ENCODE data around the gene SCG3.

The SCG3 gene

DNA sequence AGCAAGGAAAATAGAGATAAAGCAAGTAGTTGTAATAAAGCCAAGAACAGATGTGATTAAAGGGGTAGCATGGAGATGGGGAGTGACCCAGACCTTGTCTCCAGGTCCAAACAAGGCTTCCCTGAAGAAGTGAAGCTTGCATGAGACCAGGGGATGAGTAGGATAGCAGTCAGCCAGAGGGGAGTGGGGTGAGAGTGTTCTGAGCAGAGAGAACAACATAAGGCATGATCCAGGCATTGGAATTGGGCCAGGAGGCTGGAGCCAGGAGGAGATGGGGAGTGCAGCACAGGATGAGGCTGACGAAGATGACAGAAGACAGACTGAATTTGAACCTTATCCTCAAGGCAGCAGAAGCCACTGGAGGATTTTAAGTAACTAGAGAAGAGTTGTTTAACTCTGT lies 77.3 kb downstream of the SCG3 start:
- DNase-seq (ENCODE audit: low read depth, low spot score), result no peak

DNA sequence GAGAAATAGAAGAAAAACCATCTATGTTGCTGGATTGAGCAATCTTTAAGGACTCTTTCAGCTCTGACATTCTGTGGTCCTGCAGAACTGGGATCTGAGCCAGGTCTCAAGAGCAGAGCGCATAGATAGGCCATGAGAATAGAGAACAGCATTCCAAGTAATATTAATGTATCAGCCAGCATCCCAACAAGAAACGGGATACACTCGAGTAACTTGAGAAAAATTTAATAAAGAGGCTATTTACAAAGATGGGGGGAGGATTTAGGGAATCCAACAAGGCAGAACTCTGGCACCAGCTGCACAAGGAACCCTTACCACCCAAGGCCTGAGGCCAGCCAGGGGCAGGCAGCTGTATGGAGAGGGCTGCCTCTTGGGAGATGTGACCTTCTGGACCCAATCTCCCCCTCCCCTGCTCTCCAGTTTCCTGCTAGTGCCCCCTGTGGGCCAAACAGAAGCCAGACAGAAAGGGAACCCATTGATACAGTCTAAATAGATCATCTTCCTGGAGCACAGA lies 78.3 kb downstream of the SCG3 start:
- no peak for DNase-seq (ENCODE audit: low read depth, low spot score)

DNA sequence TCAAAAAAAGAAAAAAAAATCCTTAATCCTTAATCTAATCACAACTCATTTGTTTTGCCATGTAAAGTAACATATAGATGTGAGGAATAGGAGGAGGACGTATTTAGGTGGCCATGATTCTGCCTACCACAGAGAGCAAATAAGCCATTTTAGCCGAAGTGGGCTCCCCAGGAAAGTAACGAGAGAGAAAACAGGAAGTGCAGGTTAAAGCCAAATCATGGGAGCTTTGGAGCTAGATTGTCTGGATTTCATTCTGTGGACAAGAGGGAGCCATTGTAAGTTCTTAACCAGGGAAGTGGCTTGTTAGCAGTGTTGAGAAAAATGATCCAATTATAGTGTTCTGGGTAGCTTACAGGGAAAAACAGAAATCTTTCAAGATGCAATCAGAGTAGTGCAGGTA lies 79.5 kb downstream of the SCG3 start:
- DNase-seq (ENCODE audit: low read depth, low spot score), result no peak

DNA sequence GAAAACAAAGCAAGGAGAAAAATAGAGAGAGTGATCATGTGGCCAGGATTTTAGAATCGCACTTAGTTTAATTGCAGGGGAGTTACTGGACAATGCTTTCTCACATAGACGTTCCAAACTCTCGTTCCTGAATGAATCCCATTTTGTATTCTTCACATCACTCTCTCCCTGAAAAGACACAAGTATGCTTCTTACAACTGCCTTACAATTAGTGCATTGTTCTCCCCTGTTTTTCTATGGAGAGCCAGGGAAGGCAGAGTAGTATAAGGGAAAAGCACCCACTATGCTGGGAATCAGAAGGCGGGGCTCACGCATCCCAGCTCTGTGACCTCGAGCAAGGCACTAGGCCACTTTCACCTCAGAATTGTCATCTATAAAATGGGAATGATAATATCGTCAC lies 84.4 kb downstream of the SCG3 start:
- DNase-seq (ENCODE audit: low read depth, low spot score), result no peak

DNA sequence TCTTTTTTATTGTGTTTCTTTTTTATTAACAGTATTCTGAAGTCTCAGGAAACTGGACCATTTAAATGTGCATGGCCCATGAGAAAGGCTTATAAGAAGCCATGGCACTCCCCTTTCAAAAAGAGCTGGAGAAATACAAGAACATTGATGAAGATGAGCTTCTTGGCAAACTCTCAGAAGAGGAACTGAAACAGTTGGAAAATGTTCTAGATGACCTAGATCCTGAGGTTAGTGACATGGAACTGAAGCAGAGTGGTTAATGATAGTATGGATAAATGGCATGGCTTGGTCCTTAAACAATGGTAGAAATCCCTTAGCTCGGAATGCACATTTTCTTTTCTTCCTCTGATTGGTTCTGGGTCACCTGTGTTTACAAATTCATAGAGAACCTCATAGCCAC lies 85.0 kb downstream of the SCG3 start:
- DNase-seq (ENCODE audit: low read depth, low spot score), result no peak

DNA sequence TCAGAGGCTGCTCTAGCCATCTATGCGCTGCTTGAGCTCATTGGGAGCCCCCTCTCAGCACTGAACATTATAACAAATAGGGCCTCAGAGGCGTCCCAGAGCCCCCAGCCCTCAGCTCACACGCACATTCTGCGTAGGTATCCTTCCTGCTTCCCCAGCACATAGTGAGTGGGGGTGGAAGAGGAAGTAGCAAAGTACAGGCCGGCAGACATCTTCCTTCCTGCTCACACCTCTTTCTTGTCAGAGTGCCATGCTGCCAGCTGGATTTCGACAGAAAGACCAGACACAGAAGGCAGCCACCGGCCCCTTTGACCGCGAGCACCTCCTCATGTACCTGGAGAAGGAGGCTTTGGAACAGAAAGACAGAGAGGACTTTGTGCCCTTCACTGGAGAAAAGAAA lies 86.7 kb downstream of the SCG3 start:
- no peak for DNase-seq (ENCODE audit: low read depth, low spot score)
